NCI-H226 (cell line): ENCODE data around the gene MUC20.
"Not testable (repeated sequence)": the region's sequence is repeated elsewhere in the genome, so short reads cannot be mapped to it uniquely, and the experiment has no call there.

Experiments
- DNase-seq: peaks from one replicate; pipeline ENCODE4 v3.0.0-alpha.2; 2015

MUC20 gene

DNA sequence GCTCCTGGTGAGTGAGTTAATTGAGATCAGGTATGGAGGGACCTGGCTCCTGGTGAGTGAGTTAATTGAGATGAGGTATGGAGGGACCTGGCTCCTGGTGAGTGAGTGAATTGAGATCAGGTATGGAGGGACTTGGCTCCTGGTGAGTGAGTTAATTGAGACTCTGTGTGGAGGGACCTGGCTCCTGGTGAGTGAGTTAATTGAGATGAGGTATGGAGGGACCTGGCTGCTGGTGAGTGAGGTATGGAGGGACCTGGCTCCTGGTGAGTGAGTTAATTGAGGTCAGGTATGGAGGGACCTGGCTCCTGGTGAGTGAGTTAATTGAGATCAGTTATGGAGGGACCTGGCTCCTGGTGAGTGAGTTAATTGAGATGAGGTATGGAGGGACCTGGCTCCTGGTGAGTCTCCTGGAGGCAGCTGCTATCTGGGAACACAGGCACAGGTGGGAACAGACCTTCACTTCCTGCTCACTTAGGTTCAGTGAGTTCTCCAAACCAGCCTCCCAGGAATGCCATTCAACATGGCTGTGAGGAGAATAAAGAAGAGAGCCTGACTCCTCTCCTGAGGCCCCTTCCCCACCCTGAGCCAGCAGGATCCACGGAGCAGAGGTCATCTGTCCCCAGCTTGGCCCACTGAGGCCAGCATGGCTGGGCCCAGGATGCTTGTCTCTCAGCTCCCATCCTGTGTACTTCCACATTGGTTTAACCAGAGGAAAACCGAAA lies 9.5 kb upstream of the MUC20 start:
- not testable (repeated sequence) for DNase-seq

GRCh38 chr3:195711813-195712534 lies 8.8 kb upstream of the MUC20 start:
- no peak for DNase-seq

DNA sequence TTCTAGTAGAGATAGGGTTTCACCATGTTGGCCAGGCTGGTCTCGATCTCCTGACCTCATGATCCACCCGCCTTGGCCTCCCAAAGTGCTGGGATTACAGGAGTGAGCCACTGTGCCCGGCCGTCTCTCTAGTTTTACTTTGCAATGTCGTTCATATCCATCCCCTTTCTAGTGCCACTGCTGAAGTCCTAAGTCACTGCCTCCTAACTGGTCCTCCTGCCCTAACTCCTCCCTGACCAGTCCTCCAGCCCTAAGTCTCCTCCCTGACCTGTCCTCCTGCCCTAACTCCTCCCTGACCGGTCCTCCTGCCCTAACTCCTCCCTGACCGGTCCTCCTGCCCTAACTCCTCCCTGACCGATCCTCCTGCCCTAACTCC lies 8.3 kb upstream of the MUC20 start:
- not testable (repeated sequence) for DNase-seq

DNA sequence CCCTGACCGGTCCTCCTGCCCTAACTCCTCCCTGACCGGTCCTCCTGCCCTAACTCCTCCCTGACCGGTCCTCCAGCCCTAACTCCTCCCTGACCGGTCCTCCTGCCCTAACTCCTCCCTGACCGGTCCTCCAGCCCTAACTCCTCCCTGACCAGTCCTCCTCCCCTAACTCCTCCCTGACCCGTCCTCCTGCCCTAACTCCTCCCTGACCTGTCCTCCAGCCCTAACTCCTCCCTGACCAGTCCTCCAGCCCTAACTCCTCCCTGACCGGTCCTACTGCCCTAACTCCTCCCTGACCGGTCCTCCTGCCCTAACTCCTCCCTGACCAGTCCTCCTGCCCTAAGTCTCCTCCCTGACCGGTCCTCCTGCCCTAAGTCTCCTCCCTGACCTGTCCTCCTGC lies 7.6 kb upstream of the MUC20 start:
- DNase-seq, result not testable (repeated sequence)

DNA sequence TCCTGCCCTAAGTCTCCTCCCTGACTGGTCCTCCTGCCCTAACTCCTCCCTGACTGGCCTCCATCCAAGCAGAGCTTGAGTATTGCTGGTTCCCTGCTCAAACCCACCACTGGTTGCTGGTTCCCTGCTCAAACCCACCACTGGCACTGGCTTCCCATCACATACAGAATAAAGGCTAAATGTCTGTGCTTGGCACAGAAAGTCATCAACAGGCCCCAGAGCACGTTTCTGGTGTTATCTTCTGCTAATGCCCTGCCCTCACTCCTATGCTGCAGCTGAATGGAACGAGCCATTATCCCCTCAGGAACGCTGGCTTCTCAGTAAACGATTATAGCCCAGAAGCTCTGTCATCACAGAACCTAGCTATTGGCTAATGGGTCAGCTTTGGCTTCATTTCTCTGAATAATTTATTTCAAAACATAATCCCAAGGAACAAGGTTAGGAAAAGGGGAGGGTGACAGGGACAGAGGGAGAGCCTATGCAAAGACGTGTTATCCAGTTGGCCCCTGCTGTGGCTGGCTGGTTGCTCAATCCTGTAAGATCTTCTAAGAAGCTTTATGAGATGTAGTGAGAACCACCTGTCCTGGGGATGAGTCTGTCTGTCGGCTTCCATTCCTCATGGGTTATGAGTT lies 6.3 kb upstream of the MUC20 start:
- no peak for DNase-seq

- DNase-seq, result no peak
These were observed 5.6 kb upstream of the MUC20 start for GRCh38 chr3:195715134-195715533.

- DNase-seq, result peak; percentile 35
These were observed 5.1 kb upstream of the MUC20 start for GRCh38 chr3:195715583-195716266.

GRCh38 chr3:195717416-195717815 lies 3.4 kb upstream of the MUC20 start:
- no peak for DNase-seq

DNA sequence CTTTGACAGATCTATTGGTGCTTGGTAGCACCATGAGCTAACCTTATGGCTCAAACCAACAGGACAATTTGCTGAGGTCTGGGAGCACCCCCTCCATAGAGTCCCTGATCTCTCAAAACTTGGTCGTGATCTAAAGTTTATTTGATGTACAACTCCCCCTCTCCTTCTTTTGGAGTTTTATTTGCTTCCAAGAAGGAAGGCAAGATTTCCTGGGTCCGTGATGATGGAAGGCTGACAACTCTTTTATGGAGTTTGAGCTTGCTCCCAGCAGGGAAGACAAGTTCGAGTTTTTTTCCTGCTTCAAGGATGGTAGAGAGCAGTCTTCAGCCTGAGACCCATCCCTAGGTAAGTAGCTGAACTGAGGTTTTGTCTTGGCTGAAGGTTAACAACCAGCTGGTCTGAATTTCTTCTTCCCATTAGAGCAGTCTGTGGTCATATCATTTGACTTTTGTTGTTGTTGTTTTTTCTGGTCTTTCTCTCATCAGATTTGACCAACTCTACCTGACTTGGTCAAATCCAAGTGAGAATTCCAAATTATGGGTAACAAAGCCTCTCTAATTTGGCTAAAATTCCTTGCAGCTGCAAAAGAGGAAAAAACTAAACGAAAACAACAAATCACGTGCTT lies 2.8 kb upstream of the MUC20 start:
- no peak for DNase-seq

DNA sequence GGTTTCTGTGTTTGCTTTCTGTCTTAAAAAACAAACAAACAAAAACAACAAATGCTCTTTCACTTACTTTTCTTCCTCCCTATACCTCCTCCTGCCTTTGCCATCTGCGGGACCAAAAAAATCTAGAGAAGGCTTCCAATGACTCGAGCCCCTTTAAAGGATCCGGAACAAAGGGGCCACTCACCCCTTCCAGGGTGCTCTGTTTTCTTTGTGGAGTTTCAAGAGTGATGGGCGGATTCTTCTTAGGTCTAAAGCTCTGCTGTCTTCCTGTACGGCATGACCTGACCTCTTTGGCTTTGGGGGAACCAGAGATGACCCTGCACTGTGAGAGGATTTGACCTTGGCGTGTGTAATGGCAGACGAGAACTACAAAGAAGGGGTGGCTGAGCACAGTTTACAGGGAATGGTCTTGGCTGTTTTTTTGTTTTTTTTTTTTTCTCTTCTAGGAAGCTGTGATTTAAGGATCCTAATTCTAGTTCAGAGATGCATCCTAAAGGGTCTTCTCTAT lies 2.2 kb upstream of the MUC20 start:
- DNase-seq, result no peak

DNA sequence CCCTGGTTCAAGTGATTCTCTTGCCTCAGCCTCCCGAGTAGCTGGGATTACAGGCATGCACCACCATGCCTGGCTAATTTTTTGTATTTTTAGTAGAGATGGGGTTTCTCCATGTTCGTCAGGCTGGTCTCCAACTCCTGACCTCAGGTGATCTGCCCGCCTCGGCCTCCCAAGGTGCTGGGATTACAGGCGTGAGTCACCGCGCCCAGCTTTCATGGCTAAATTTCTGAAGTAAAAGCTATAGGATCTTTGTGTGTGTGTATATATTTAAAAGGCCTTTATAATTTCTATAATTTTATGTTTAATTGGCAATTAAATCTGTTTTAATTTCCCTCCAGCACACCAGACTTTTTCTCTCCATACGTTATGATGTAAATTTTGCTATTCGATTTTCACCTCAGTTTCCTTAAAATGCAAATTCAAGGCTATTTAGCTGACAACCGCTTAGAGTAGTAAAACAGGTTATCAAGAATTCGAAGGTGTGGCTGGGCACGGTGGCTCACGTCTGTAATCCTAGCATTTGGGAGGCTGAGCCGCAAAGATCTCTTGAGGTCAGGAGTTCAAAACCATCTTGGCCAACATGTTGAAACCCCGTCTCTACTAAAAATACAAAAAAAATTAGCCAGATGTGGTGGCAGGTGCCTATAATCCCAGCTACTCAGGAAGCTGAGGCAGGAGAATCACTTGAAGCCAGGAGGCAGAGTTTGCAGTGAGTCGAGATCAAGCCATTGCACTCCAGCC lies 1.1 kb upstream of the MUC20 start:
- not testable (repeated sequence) for DNase-seq

DNA sequence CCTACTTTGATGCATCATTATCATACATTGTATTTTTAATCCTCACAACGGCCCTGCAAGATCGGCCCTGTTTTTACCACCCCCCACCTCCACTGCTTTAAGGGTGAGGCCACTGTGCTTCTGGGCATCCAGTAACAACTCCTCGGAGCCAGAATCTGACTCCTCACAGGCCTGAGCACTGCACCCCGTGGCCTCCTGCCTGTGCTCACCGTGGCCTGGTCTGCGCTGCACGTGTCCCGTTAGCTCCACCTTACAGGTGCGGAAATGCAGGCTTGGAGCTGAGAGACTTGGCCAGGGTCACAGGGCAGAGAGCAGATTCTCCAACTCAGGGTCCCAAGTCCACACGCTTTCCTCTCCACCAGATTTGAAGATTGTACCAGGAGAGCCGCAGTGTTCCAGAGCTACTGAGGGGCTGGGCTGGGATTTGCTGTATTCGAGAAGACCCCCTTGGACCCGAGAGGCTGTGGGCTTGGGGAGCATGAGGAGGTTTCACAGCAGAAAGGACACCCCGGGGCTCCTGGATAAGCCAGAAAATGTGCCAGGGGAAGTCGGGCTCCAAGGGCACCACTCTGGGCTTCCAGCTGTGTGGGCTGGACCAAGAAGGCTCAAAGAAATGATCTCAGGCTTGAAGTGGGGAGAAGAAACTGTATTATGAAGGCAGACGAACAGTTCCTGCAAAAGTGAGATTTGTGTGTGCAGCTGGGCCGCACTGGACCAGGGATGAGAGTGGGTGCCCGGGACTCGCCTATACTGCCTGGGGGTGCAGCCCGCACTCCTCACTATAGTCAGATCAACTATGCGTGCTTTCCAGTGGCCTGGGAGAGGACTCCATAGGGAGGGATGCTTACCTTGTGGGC lies 1.6 kb downstream of the MUC20 start:
- DNase-seq, result not testable (repeated sequence)

- DNase-seq, result not testable (repeated sequence)
These were observed 2.2 kb downstream of the MUC20 start for GRCh38 chr3:195722996-195723345.

DNA sequence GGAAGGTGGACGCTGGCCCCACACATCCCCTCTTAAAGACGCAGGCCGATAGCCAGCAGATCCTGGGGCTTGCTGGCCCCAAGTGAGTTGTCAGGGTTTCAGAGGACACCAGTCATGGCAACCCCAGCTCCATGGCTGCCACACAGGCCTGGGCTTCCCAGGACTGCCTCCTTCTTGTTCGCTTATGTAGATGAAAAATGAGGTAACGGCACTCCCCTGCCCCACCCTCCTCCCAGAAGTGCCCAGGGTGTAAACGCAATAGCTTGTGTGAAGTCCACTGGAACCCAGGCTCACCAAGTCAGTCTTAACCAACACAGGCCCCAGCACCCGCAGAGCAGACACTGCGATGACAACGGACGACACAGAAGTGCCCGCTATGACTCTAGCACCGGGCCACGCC lies 3.6 kb downstream of the MUC20 start:
- not testable (repeated sequence) for DNase-seq

GRCh38 chr3:195725916-195726740 lies 5.3 kb downstream of the MUC20 start:
- DNase-seq, result not testable (repeated sequence)

DNA sequence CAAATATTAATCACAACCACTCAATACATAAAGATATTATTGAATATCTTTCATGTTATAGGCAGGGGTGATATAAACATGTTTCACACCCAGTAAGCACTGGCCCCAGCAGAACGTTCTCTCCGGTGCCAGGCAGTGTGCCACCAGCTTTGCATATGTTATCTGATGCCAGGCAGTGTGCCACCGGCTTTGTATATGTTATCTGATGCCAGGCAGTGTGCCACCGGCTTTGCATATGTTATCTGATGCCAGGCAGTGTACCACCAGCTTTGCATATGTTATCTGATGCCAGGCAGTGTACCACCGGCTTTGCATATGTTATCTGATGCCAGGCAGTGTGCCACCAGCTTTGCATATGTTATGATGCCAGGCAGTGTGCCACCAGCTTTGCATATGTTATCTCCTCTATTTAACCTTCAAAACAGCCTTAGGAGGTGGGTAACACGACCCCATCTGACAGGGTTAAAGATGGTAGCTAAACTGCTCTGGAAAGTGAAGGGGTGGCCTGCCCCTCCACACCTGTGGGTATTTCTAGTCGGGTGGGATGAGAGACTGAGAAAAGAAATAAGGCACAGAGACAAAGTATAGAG lies 6.9 kb downstream of the MUC20 start:
- no peak for DNase-seq

DNA sequence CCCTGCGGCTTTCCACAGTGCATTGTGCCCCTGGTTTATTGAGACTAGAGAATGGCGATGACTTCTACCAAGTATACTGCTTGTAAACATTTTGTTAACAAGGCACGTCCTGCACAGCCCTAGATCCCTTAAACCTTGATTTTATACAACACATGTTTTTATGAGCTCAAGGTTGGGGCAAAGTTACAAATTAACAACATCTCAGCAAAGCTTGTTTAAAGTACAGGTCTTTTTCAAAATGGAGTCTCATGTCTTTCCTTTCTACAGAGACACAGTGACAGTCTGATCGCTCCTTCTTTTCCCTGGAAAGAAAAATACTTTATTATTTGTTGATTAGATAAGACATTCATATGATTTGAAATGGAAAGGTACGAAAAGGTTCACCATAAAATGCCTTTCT lies 8.0 kb downstream of the MUC20 start:
- not testable (repeated sequence) for DNase-seq

DNA sequence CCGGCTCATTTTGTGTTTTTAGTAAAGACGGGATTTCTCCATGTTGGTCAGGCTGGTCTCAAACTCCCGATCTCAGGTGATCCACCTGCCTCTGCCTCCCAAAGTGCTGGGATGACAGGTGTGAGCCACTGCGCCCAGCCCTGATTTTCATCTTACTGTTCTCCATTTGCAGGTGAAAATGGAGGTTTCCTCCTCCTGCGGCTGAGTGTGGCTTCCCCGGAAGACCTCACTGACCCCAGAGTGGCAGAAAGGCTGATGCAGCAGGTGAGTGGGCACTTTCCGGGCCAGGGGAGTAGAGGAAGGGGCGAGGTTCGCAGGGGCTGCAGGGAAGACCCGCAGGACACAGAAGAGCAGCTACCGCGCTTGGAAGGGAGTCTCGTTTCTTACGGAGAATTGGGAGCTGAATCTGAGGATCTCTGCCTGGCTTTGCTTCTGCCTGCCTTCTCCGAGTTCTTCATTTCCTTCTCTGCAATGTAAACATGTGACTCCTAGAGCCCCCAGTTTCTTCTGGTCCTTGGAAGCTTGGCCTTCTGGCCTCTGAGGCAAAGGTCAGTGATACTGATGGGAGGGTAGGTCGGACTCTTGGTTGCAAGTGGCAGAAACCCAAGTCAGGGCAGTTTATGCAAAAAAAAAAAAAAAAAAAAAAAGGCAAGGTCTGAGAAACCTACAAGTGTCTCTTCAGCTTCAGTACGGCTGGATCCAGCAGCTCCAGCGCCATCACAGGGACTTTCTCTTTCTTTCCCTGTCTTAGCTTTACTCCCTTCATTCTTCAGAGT lies 8.9 kb downstream of the MUC20 start:
- DNase-seq, result no peak

- DNase-seq, result no peak
These were observed 10.7 kb downstream of the MUC20 start for GRCh38 chr3:195731356-195731905.
